Right atrium auricular region (tissue), 2 donors: ENCODE results near the gene XXYLT1. TPM values are rescaled to one million over a fixed set of nuclear protein-coding genes. Genes with fewer than 3 reads are reported as not detected.

Experiments
- DNase-seq: peaks from one replicate; pipeline ENCODE4 v3.0.0-alpha.2; 2019; ENCODE audit warnings: low spot score
- H3K27ac ChIP-seq, 2 donors: fragments of 200-600 bp; sonication (generic); 1 replicate in 1 of 2; 2 replicates in 1 of 2; pipeline ENCODE4 v1.5.1; 2016 to 2019
- H3K27me3 ChIP-seq, 2 donors: fragments of 200-600 bp; sonication (generic); one replicate each; pipeline versions ENCODE4 v1.5.1 to v1.6.0; 2017 to 2019
- H3K36me3 ChIP-seq: fragments of 200-600 bp; sonication (generic); one replicate; pipeline ENCODE4 v1.5.1; 2016
- H3K4me1 ChIP-seq, 2 donors: fragments of 200-600 bp; sonication (generic); one replicate each; pipeline versions ENCODE4 v1.5.1 to v1.6.0; 2017 to 2019
- H3K4me3 ChIP-seq, 2 donors: fragments of 200-600 bp; sonication (generic); 1 replicate in 1 of 2; 2 replicates in 1 of 2; pipeline ENCODE4 v1.5.1; 2017 to 2019; ENCODE audit warnings: mild to moderate bottlenecking in 1 of 2, moderate library complexity in 1 of 2
- H3K9me3 ChIP-seq, 2 donors: fragments of 200-600 bp; sonication (generic); one replicate each; pipeline ENCODE4 v1.5.1; 2019
- CTCF ChIP-seq, 2 donors: fragments of 200-600 bp; sonication (generic); IDR thresholded peaks; one replicate each; pipeline ENCODE4 v1.5.1; 2019; ENCODE audit warnings: antibody characterized with exemption in 2 of 2
- total RNA-seq, 2 donors: library from RNA; depleted of rRNA; stranded (reverse); fragments of >200 nt; gene quantifications; one replicate each; pipeline ENCODE4 v1.1.0, GENCODE V29; 2016

XXYLT1 gene
- total RNA-seq, 2 donors from 2014 or later: 4.6 to 6.7 TPM

DNA sequence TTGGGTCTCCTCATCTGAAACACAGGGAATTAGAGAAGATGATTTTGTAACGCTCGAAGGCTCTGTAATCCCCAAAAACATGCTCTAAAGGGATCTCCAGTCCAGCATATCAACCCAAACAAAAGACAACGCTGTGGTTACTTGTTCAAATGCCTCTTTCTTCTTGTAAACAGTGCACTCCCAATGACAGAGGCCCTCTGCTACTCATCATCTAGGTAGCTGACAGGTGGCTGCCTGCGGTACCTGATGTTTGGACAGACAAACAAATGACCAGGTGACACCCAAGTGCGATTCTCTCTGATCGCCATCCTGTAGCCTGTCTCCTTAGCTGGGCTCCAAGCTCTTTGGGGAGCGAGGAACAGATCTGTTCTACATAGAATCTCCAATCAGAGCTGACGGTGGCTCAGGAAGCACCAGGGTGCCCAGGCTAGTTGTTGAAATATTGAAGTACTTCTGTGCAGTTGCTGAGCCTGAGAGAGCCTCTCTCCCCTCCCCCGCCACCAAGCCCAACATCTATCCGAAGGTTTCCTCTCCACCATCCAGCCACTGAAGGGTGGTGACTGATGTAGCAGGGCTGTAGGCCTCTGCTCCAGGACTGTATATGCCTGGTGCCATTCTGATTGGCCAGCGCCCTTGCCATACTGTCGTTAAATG lies 238.7 kb downstream of the XXYLT1 start:
- Histone ChIP-seq H3K27me3 (no peaks in the 10 kb centered on the region), H3K4me3 (no peak overlapping the region), H3K4me1 (peaks cover 0 to 13% of the 10 kb centered on the region in 2 donors), H3K9me3 (no peaks in the 10 kb centered on the region), H3K27ac (no peak overlapping the region), H3K36me3 (no peaks in the 10 kb centered on the region)
- no peak for DNase-seq
- no peak for TF ChIP-seq CTCF (IDR thresholded peaks at IDR 0.05)

DNA sequence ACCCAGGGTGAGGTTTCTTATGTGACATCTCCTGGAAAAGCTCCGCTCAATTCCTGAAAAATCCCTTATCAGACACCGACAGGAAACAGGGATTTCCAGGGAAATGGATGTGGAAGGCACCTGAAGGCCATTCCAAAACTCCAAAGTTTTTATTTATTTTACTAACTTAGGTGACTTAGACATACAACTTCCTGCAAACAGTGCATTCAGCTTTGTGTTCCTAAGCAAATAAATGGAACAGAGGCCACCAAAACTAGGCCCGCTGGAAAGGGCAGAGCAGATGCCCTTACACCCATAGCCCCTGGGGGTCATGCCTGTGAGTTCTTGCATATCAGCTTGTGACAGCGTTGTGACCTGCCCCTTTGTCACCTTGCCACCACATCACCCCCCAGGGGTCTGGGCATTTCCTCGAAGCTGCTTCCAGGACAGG lies 239.4 kb downstream of the XXYLT1 start:
- Histone ChIP-seq H3K4me1 (peaks cover 0 to 13% of the 10 kb centered on the region in 2 donors), H3K4me3 (no peak overlapping the region), H3K27ac (peak overlapping the region; percentile 48 to 49), H3K36me3 (no peaks in the 10 kb centered on the region), H3K9me3 (no peaks in the 10 kb centered on the region), H3K27me3 (no peaks in the 10 kb centered on the region)
- no peak for DNase-seq
- no peak for TF ChIP-seq CTCF (IDR thresholded peaks at IDR 0.05)

DNA sequence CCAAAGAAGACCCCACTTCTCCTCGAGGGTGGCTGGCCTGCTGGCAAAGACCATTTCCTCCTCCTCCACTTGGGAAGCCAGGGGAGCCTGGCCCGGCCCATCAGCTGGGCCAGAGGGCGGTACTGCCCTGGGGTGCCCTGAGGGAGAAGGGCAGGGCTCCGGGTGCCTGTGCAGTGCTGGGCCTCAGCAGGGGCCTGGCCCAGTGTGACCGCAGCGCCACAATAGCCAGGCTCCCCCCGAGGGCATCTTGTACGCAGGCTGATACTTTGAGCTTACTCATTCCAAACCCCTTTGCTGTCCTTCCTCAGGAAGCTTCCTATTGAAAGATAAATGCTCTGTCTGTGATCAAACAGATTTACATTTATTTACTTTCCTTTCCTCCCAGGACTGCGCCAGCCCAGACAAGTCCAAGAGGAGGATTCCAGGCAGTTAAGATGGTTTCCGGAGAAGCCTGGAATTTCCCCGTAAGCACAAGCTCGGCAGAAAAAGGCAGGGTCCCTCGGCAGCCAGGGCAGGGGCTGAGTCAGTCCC lies 240.1 kb downstream of the XXYLT1 start:
- no peak overlapping the region for H3K4me3 ChIP-seq
- H3K36me3 ChIP-seq: no peaks in the 10 kb centered on the region
- H3K27ac ChIP-seq: peak overlapping the region; percentile 48 to 49
- DNase-seq: no peak
- H3K27me3 ChIP-seq: no peaks in the 10 kb centered on the region
- peaks cover 0 to 13% of the 10 kb centered on the region in 2 donors for H3K4me1 ChIP-seq
- TF ChIP-seq CTCF (IDR thresholded peaks at IDR 0.05): no peak
- no peaks in the 10 kb centered on the region for H3K9me3 ChIP-seq

- Histone ChIP-seq H3K9me3 (no peaks in the 10 kb centered on the region), H3K36me3 (no peaks in the 10 kb centered on the region), H3K4me1 (peaks cover 0 to 13% of the 10 kb centered on the region in 2 donors), H3K27ac (no peak overlapping the region), H3K27me3 (no peaks in the 10 kb centered on the region), H3K4me3 (no peak overlapping the region)
- TF ChIP-seq CTCF (IDR thresholded peaks at IDR 0.05): no peak
- no peak for DNase-seq
These were observed 241.9 kb downstream of the XXYLT1 start for GRCh38 chr3:195028877-195029606.

DNA sequence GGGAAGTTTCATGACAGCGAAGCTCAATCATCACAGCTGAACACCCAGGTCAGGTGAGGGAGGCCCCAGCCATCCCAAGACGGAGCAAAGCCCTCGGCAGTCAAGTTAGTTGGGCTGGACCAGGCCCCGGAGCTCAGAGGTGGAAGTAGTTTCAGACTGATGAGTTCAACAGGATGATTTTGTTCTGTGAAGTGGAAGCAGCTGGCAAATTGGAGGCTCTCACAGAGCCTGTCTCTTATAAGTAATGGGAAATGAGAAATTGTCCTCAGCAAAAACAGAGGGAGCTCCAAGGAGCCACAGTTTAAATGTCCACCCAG lies 245.1 kb downstream of the XXYLT1 start:
- H3K27me3 ChIP-seq: no peaks in the 10 kb centered on the region
- H3K4me3 ChIP-seq: no peak overlapping the region
- no peak for TF ChIP-seq CTCF (IDR thresholded peaks at IDR 0.05)
- H3K9me3 ChIP-seq: no peaks in the 10 kb centered on the region
- DNase-seq: no peak
- peaks cover 0 to 9% of the 10 kb centered on the region in 2 donors for H3K4me1 ChIP-seq
- H3K27ac ChIP-seq: no peak overlapping the region
- H3K36me3 ChIP-seq: no peaks in the 10 kb centered on the region
